Iris pigment epithelial cell (primary cell): Measurements from ENCODE around the gene AUTS2.
A peak's percentile ranks its signal among the peaks of the same experiment; 100 is the strongest.

ENCODE experiments used
- DNase-seq: peaks from one replicate; pipeline ENCODE4 v3.0.0-alpha.2; 2011; ENCODE audit warnings: low read depth

AUTS2 gene

DNA sequence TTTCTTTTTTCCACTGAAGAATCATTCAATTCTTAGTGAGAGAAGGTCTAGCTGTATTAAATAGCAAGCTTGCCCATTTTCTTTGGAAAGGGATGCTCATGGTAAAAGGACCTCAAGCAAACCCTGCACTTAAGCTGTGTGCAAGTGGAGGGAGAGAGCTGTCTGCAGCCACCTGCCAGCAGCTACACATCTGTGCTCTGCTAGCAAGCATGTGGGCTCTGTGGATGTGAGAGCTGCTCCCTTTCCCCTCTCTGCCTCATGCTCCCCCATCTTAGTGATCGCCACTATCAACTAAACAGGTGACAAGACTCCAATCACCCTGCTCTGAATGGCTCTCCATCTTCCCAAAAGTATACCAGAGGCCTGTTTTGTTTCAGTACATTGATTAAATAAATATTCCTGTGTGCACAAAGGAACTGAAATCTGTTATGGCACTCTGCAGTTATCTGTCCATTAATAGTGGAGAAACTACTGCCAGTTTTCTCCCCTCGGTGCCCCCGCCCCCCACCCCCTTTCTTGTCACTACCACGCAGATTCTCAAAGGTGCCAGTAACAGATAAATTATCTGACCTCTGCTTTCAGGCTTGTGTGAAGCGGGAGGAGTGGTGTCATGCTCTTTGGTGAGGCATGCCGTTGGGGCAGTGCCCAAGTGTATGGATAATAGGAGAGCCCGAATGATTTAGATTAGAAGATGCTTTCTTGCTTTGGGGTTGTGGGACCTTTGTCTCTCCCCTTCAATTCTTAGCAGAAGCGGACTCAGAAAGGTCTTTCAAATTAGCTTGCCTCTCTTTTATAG lies 26.4 kb downstream of the AUTS2 start:
- no peak for DNase-seq

DNA sequence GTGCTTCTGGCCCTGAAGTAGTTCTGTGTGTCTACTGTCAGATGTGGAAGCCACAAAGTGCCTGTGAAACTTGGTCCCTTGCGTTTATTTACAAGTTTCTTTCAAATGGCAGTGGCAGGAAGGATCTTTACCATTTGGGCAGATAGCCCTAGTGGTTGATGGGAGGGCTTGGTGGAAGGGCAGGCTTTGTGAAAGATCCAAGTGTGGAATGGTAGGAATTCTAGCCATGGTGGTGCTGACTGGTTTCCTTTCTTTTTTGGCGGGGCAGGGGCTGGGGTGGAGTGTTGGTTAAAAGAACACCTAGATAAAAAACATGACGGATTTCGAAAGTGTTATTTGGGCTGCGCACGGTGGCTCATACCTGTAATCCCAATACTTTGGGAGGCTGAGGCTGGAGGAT lies 27.0 kb downstream of the AUTS2 start:
- no peak for DNase-seq

DNA sequence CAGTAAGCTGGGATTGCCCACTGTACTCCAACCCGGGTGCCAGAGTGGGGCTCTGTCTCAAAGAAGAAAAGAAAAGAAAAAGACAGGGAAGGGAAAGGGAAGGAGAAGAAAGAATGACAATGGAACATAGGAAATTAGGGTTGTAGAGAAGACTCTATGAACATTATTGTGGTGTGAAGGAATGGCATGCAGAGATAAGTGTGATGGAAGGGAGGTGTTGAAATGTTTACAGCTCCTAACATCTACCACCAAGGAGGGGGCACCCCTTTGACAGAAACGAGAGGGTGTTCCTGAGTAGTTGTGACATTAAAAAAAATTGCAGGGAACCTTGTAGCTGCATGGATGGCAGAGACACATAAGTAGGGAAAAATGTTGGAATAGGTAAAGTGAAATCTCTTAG lies 27.5 kb downstream of the AUTS2 start:
- DNase-seq = no peak

DNA sequence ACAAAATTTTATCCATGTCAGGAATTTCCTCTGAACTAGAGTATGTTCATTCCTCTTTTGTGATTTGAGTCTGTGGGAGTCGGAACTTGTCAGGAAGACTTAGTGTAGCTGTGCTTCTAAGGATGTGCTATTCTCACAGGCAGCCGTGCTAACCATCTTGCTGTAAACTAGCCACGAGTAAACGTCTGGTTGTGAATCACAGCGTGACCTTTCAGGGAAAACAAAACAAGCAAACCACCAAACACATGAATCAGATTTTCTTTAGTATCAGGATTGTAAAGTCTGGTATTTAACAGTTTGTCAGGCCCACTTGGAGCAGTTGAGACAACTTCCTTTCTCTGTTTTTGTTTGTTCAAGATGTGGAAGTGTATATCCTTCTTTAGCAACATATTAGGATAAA lies 32.0 kb downstream of the AUTS2 start:
- DNase-seq = peak; percentile 74

DNA sequence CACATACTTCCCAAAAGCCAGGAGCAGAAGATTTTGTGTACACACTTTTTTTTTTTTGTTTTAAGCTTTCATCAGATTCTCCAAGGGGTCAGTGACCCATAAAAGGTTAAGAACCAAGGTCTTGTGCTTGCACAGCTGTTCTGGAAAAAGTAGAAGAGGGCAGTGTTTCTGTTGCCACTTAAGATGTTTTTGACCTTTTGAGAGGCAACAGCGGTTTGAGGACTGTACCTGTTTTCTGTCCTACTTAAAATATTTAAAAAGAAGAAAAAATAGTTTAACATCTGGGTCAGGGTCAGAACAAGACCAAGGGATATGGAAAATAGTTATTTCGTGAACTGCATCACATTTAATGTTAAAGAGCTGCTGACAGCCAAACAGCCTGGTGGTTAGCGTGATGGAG lies 32.9 kb downstream of the AUTS2 start:
- DNase-seq = no peak

DNA sequence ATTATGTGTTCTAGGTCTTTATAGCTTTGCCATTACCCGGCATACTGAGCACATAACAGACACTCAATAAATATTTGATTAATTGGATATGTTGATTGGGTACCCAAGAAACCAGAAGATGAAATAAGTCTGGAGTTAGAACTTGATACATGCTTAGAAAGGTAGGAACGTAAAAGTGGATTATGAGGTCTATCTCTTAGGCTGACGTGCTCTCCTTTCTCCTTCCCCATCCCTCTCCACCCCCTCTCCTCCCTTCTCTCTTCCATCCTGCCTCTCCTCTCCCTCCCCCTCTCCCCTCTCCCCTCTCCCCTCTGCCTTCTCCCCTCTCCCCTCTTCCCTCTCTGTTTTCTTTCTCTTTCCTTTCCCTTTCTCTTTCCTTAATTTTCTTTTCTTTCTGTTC lies 34.0 kb downstream of the AUTS2 start:
- no peak for DNase-seq

DNA sequence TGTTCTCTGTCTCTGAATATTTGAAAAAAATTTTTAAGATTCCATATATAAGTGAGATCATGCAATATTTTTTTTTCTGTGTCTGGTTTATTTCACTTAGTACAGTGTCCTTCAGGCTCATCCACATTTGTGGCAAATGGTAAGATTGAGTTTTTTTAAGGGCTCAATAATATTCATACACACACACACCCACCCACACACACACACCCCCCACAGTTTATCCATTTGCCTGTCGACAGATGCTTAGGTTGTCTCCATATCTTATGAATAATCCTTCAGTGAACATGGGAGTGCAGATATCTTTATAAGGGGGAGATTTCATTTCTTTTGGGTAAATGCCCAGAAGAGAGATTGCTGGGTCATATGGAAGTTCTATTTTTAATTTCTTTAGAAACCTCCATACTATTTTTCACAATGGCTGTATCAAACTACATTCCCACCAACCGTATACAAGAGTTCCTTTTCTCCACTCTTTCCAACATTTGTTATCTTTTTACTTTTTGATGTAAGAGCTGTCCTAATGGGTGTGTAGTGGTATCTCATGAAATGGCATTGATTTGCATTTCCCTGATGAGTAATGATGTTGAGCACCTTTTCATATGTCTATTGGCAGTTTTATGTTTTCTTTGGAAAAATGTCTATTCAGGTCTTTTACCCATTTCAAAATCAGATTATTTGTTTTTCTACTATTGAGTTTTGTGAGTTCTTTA lies 35.0 kb downstream of the AUTS2 start:
- DNase-seq = no peak

DNA sequence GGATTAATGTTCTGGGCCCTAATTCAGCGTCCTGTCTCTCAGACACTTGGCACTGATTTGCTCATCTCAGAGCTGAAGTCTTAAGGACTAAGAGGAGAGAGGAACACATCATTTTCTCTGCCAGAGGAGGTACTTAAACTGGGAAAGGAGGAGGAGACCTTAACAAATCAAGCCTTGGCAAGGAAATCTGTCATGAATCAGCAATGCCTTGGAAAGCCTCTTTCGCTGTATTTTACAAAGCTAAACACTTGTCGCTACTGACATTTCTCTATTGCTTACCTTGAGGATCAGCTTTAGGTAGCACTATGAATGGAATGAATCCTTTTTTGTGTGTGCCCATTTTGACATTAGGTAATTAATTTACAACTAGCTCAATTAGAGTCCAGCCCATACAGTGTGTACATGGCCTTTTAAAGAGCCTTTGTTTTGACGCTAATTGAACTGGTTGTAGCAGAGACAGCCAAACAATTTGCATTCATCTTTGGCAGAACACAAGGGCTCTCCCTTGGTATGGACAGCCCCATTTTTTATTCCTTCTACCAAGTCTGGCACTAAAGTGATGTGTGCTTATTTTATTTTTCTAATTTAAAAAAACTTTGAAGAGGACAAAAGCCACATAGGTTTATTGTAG lies 37.4 kb downstream of the AUTS2 start:
- DNase-seq = no peak

DNA sequence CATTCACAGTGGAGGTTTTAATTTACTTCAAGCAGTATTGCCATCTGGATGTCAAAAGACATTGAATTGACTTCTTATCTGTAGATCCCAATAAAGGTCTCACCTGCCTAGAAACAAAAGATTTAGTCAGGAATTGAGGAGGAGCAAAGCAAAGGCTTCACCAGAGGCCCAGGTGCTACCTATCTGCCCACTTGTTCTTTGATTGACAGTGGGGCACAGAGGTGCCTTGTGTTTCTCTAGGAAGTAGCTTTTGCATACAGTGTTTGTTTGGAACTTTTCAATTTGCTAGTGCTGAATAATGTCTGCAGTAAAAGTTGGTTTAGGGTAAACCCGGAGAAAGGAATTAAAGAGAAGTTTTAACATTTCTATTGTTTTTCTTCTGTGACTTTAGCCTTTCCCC lies 40.4 kb downstream of the AUTS2 start:
- no peak for DNase-seq

DNA sequence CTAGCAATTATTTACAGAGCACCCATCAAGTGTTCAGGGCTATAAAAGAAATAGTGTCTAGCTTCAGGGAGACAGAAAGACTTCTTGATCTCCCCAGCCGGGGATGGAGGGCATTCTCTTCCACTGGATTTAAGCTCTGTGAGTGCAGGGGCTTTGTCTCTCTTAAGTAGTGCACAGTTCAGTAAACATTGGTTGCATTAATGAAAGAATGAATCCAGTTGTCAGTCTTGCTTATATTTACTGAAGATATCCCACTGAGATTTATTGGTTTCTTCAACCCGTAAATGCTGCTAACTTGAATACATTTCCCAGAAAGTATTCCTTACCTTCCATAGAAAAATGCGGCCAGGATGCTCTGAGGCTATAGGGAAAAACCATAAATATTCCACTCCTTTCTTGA lies 41.9 kb downstream of the AUTS2 start:
- DNase-seq = no peak

DNA sequence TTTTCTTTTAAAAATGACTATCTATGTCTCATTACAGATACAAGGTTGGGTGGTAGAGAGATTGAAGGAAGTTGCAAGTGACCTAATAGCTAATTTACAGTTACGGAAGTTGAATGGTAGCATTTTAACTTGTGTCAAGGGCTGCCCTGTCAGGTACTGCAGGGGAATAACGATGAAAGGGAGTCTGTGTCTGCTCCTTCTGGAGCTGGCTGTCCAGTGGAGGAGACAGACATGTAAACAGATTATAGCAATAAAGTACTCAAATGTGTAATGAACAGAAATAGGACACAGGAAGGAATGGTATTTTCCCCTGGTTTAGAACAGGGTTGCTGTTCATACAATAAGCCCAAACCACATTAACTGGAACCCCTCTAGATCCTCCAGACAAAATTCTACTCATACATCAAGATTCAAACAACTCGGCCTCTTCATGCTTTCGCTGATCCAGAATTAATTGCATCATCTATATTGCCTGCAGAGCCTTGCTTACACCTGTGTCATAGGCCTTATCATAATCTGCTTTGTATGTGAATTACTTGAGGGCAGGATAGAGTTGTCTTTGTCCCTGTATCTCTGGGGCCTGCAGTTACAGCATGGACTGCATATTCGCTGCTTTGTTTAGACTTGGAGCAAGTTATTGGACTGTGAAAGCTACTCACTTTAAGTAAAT lies 42.8 kb downstream of the AUTS2 start:
- DNase-seq = no peak

DNA sequence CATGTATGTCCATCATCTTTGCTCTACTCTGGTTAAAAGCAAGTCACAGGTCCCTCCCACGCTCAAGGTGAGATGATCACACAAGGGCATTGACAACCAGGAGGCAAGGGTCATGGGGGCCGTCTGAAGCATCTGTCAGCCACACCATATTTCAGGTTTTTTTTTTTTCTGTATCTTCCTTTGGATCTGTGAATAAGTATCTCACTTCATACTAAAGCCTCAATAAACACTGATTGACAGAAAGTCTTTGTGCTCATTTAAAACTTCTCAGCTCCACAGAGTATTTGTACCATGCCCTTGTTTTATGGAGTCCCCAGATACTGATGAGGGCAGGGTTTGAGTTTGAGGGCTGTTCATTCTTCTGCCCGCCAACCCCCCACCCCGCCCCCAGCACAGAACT lies 45.0 kb downstream of the AUTS2 start:
- no peak for DNase-seq

DNA sequence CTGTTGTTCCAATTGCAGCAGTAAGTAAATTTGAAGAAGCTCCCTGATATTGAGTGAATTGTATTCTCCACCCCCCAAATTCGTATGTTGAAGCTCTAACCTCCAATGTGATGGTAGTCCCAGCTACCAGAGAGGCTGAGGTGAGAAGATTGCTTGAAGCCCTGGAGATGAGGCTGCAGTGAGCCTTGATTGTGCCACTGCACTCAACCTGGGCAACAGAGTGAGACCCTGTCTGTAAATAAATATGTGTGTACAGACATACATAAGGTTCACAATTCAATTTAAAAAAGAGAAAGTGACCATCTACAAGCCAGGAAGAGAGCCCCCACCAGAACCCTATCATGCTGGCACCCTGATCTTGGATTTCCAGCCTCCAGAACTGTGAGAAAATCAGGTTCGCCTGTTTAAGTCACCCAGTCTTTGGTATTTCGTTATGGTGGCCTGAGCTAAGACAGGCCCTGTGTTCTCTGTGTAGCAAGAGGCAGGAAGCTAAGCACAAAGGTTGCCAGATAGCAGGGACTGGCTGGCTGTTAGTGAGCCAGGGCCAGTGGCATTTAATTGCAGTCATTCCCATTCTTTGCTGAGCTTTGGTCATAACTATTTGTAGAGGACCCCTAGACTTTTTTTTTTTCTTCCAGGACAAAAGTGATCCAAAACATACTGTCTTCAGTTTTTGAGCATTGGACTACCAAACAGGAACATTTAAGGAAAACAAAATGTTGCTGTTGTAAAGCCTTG lies 45.6 kb downstream of the AUTS2 start:
- no peak for DNase-seq

DNA sequence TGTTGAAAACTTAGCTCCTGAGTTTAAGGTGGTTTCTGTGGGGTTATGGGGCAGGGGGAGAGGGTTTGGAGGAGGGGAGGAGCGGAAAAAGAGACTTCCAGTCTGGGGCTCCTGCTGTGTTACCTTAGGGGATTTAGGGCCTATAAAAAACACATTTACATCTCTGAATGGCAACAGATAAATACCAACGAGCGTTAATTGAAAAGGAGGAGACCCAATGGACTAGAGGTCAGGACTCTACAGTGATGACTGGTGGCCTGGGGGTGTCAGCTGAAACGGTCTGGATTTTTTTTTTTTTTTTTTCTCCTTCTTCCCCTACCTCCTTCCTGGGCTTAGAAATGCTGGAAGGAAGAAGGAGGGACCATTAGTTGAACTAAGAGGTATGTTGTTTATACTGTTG lies 47.4 kb downstream of the AUTS2 start:
- DNase-seq = no peak

DNA sequence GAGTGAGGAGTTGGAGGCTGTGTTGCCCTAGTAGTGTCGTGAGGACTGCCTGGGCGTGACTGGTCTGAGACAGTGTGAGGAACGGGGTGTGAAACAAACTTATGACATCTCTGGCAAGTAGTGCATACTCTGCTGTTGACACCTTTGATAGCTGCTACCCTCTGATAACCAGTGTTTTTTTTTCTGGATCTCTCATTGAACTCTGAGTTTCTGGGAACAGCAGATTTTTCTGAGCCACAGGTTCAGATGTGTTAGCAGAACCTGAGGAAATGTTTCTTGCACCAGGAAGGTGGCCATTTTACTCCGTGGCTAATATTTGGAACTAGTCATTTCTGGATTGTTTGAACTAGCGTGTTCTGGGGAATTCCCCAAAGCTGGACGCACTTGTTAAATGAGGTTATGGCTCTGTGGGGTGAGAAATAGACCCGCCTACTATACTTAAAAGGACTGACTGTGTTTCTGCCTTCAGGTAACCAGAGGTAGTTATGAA lies 52.9 kb downstream of the AUTS2 start:
- DNase-seq = no peak

DNA sequence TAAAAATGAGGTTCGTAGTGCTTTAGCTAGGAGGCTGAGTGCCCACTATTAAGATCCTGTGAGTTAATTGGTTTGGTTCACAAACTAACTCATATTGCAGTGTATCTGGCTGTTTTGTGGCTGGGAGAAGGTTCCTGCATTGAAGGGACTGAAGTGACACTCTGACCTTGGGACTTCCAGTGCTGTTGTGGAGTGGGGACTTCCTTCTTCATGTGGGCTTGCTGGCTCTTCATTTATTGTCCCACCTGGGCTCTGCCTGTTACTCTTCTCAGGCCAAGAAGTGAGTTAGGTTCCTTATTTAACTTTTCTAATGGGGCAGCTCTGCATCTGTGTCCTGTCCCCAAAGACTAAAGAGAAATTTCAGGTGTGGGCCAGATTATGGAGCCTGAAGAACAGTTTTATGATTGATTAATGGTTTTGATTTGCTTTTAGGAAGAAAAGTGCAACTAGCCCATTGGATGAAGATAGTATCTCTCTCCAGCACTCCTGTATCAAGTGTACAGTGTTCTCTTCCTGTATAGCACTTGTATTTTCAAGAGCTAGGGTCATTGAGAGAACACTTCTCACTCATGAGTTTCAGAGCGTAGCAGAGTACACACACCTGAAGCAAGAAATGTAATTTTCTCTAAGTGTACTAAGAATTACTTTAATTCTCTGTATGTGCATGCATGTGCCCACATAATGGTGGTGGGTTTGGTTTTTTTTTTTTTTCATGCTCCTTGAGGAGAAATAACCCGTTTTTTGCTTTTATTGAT lies 54.8 kb downstream of the AUTS2 start:
- DNase-seq = no peak

DNA sequence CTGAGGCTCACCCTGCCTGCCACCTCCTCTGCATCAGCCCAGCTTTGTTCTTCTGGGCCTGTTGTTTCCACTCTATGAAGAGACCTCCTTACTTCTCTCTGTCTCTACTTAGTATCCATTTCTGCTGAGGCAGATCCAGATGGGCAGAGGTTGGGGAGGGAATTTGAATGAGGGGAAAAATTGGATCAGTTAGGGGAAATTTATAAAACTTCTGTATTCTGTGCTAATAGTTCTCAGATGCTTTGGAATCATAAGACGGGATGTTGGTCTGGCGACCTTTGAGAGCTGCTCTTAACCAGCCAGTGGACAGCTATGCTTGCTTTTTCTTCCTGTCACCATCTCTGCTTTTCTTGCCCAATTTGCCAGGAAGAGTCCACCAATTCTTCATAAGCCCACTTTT lies 55.5 kb downstream of the AUTS2 start:
- DNase-seq = no peak

DNA sequence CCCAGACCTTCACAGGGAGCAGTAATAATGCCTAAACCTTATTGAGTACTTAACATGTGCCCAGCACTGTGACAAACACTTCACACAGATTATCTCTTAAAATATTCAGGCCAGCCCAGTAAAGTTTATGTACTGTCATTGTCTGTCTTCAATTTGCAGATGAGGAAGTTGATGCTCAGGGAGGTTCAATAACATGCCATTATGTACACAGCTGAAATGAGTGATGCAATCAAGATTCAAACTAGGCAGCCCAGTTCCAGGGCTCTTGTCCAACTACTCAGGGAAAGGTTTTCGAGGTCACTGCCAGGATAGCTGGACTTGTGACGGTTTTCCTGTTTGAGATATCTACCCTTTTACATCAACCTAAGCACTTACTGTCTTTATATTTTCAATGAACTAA lies 56.1 kb downstream of the AUTS2 start:
- no peak for DNase-seq

DNA sequence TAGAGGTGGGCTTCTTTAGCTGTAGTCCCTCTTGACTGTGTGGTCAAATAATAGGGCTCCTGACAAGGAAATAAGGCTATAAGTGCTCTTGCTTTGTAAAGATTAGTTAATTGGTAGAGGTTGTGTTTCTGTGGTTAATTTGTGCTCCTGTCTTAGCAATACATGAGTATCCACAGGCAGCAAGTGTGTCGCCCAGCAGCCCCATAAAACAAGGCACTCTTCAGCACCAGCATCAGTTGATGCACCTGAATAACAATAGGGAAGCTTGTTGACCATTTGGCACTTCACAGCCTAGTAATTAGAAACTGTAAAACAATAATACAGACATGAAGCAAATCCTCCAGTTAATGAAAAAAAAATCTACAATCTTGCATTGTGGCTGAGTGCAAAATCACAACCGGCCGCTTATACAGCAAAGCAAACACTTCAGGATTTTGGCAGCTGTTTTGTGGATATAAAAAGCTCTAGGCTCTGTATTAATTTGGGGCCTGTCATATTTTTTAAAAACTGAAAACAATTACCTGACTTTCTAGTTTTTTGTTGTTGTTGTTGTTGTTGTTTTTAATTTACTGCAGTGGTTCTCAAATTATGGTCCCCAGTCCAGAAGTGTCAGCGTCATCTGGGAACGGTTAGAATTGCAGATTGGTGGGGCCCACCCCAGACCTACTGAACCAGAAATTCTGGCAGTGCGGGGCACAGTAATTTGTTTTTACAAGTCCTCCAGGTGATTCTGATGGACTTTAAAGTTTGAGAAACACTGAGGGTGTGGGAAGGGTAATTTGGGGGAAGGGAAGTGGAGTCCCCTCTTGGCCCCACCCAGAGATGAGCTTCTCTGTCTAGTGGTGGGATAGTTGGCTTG lies 56.8 kb downstream of the AUTS2 start:
- no peak for DNase-seq

DNA sequence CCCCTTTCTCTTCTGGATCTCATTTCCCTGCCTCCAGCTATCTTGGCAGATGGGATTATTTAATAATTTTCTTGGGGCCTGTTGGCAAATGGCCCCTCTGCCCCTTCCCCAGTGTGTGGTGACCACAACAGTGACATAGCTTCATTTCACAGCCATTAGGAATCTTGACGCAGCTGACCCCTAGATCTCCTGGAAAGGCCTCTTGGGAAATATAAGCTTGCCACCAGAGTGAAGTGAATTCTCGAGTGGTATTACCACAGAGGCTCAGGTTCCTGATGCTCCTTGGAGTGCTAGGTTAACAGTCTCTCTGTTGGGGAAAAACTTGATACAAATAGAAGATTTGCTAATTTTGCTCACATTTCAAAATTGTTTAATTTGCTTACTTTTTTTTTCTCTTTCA lies 57.8 kb downstream of the AUTS2 start:
- DNase-seq = no peak
